HepG2 (cell line): ENCODE measurements around the gene EGR2. TPM values are rescaled to one million over a fixed set of nuclear protein-coding genes. Genes with fewer than 3 reads are reported as not detected.

Experiments used
- ATAC-seq: fragments of 200-7000 bp; cut with Tn5 transposase; 3 replicates; pipeline ENCODE4 v1.9.1; 2020; ENCODE audit warnings: mild to moderate bottlenecking, moderate library complexity
- BruUV-seq: library from RNA; stranded (reverse); fragments of 400-500 nt; replicated peaks from 2 replicates; lab custom pipeline; 2021; lab: Mats Ljungman, UMichigan
- CTCF ChIA-PET: fragments of 300-600 bp; formaldehyde crosslinking; extraction: SDS; loops from one replicate; lab custom pipeline; 2021; ENCODE audit warnings: low total read pairs, inconsistent platforms, low intra/inter-chr PET ratio; lab: Yijun Ruan, JAX
- POLR2A ChIA-PET: fragments of 350-600 bp; sonication (Branson Sonifier 250); formaldehyde crosslinking; loops from one replicate; lab custom pipeline; 2020; ENCODE audit warnings: antibody characterized with exemption, inconsistent platforms; lab: Yijun Ruan, JAX
- DNase-seq: peaks from one replicate; pipeline ENCODE4 v3.0.0-alpha.2; 2015; ENCODE audit warnings: low spot score
- FAIRE-seq: peaks from 3 replicates; lab custom pipeline; 2011; peaks lifted over from hg19 to GRCh38; lab: Jason Lieb, UNC
- H2AFZ ChIP-seq: one replicate; pipeline ENCODE4 v1.6.1; 2011; ENCODE audit warnings: low read length, inconsistent platforms
- H3K27ac ChIP-seq: fragments of 300-600 bp; 3 replicates; pipeline ENCODE4 v1.8.0; 2011; ENCODE audit warnings: mixed run types, mild to moderate bottlenecking, mixed read lengths, low read length, inconsistent platforms; ENCODE audit not compliant: insufficient read depth; ENCODE audit errors: extremely low read length
- H3K27me3 ChIP-seq, 2 experiments: fragments of 200-600 bp in 1 of 2; 2 replicates in 1 of 2; 3 replicates in 1 of 2; pipeline versions ENCODE4 v1.6.0 to v1.8.0; 2011; ENCODE audit warnings: low read length in 2 of 2, mild to moderate bottlenecking in 2 of 2, moderate library complexity in 2 of 2, inconsistent platforms in 1 of 2; ENCODE audit not compliant: insufficient read depth in 2 of 2, control insufficient read depth in 1 of 2
- H3K36me3 ChIP-seq, 2 experiments: fragments of 200-600 bp in 1 of 2; replicated peaks in 1 of 2; 2 replicates in 1 of 2; 3 replicates in 1 of 2; pipeline versions ENCODE4 v1.5.1 to v1.8.0; 2011; ENCODE audit warnings: low read length in 2 of 2, inconsistent platforms in 1 of 2; ENCODE audit not compliant: insufficient read depth in 2 of 2, control insufficient read depth in 1 of 2
- H3K4me1 ChIP-seq: 2 replicates; pipeline ENCODE4 v1.5.1; 2012; ENCODE audit warnings: low read length, inconsistent platforms; ENCODE audit not compliant: insufficient read depth
- H3K4me2 ChIP-seq: 2 replicates; pipeline ENCODE4 v1.6.0; 2011; ENCODE audit warnings: low read depth, low read length, inconsistent platforms
- H3K4me3 ChIP-seq, 3 experiments: fragments of 200-600 bp in 1 of 3; sonication (generic), shearing (Covaris generic) in 1 of 3; replicated peaks in 1 of 3; 2 replicates each; pipeline ENCODE4 v1.5.1; 2011 to 2016; ENCODE audit warnings: low read length in 3 of 3, inconsistent platforms in 2 of 3, low read depth in 2 of 3, mild to moderate bottlenecking in 2 of 3, control low read depth in 1 of 3, mixed read lengths in 1 of 3; ENCODE audit not compliant: insufficient read depth in 1 of 3
- H3K79me2 ChIP-seq: one replicate; pipeline ENCODE4 v1.6.1; 2011; ENCODE audit warnings: low read length, inconsistent platforms; ENCODE audit not compliant: insufficient read depth
- H3K9ac ChIP-seq: 2 replicates; pipeline ENCODE4 v1.6.0; 2011; ENCODE audit warnings: mild to moderate bottlenecking, low read depth, low read length, inconsistent platforms; ENCODE audit not compliant: insufficient read depth
- H3K9me3 ChIP-seq: 2 replicates; pipeline ENCODE4 v1.5.1; 2012; ENCODE audit warnings: mild to moderate bottlenecking, low read length
- H4K20me1 ChIP-seq: 2 replicates; pipeline ENCODE4 v1.6.0; 2011; ENCODE audit warnings: inconsistent platforms, mild to moderate bottlenecking, low read length, moderate library complexity; ENCODE audit not compliant: insufficient read depth
- BRCA1 ChIP-seq: sonication (generic); formaldehyde crosslinking; IDR thresholded peaks from 2 replicates; pipeline ENCODE4 v1.4.0; 2020; ENCODE audit warnings: missing genetic modification reagents
- PHB2 ChIP-seq: fragments of 450-650 bp; IDR thresholded peaks from 2 replicates; pipeline ENCODE4 v1.6.1; 2018; ENCODE audit not compliant: partially characterized antibody
- SPEN ChIP-seq: sonication (generic); formaldehyde crosslinking; IDR thresholded peaks from 2 replicates; pipeline ENCODE4 v1.5.1; 2020; ENCODE audit warnings: low read depth, mild to moderate bottlenecking, missing genetic modification reagents
- ZBTB43 ChIP-seq: sonication (generic); formaldehyde crosslinking; conservative IDR thresholded peaks from 2 replicates; pipeline ENCODE4 v1.4.0; 2020; ENCODE audit warnings: missing genetic modification reagents
- ZNF274 ChIP-seq: sonication (generic); formaldehyde crosslinking; IDR thresholded peaks from 2 replicates; pipeline ENCODE4 v1.5.1; 2020; ENCODE audit warnings: mild to moderate bottlenecking, missing genetic modification reagents
- ZNF430 ChIP-seq: sonication (generic); formaldehyde crosslinking; IDR thresholded peaks from 2 replicates; pipeline ENCODE4 v1.9.0; 2021; ENCODE audit warnings: mild to moderate bottlenecking, missing genetic modification reagents
- ZNF589 ChIP-seq: sonication (generic); formaldehyde crosslinking; conservative IDR thresholded peaks from 2 replicates; pipeline ENCODE4 v1.8.0; 2022; ENCODE audit warnings: mild to moderate bottlenecking, moderate library complexity, missing genetic modification reagents
- ZNF687 ChIP-seq: sonication (generic); formaldehyde crosslinking; IDR thresholded peaks from 2 replicates; pipeline ENCODE4 v1.5.1; 2020; ENCODE audit warnings: mild to moderate bottlenecking, missing genetic modification reagents, moderate library complexity
- ZNF772 ChIP-seq: sonication (generic); formaldehyde crosslinking; IDR thresholded peaks from 2 replicates; pipeline ENCODE4 v1.5.0; 2020; ENCODE audit warnings: mild to moderate bottlenecking, missing genetic modification reagents
- WGBS: methylation state at CpG from one replicate; pipeline ENCODE4 v1.1.6; 2017; ENCODE audit warnings: low lambda C conversion rate; 5-methylcytosine and 5-hydroxymethylcytosine counted together
- in situ Hi-C: cut with HindIII; loops from 2 replicates; pipeline ENCODE4 v1.10.0; 2017; ENCODE audit warnings: low pct_unique_long_range_greater_than_20kb; ENCODE audit not compliant: extremely low pct_ligation_motif_present
- intact Hi-C: fragments of 100-400 bp; cut with micrococcal nuclease; formaldehyde crosslinking; loops from one replicate; pipeline ENCODE4 v1.10.0; 2022; ENCODE audit not compliant: unreplicated experiment
- polyA plus RNA-seq, 8 experiments: library from polyadenylated mRNA; depleted of rRNA in 3 of 8; stranded (reverse) in 7 of 8; unstranded in 1 of 8; fragments of >200 nt; fragmentation: Illumina TruSeq in 4 of 8; extraction: Trizol in 4 of 8; gene quantifications; 2 replicates each; pipeline versions ENCODE4 v1.2.1 to v1.2.3, GENCODE V29; 2011 to 2016; ENCODE audit warnings: low read depth in 4 of 8, missing spikeins in 1 of 8, mixed read lengths in 1 of 8; ENCODE audit not compliant: insufficient read depth in 1 of 8
- total RNA-seq, 5 experiments: library from RNA; depleted of rRNA; stranded (reverse); fragments of >200 nt; fragmentation: Illumina TruSeq; extraction: Trizol; gene quantifications; 2 replicates each; pipeline ENCODE4 v1.2.3, GENCODE V29; 2016; ENCODE audit warnings: low read depth in 1 of 5

Gene EGR2
- total and polyA plus RNA-seq, 2 of the 13 experiments (the other 11 are each of a cell fraction or from before 2014, with no cell fraction given): 0.11 to 0.15 TPM

GRCh38 chr10:62830679-62831078 is 14.5 kb upstream of the EGR2 start:
- WGBS: 10% methylated on average over 4 of the region's 4 CpGs

More at GRCh38 chr10:62830679-62831078, 14.5 kb upstream of the EGR2 start:
- POLR2A ChIA-PET: no interaction called here
- Histone ChIP-seq H3K27me3 (no peaks in the 10 kb centered on the region), H3K36me3 (no peaks in the 10 kb centered on the region), H3K79me2 (no peaks in the 10 kb centered on the region), H3K9me3 (no peaks in the 10 kb centered on the region), H2AFZ (no peak overlapping the region), H4K20me1 (no peaks in the 10 kb centered on the region), H3K27ac (no peak overlapping the region), H3K4me2 (no peak overlapping the region), H3K4me3 (no peak overlapping the region), H3K9ac (no peak overlapping the region), H3K4me1 (no peaks in the 10 kb centered on the region)
- intact Hi-C loops: no loop called here
- in situ Hi-C loops: no loop called here
- no peak for ATAC-seq
- no peak for DNase-seq
- no peak for FAIRE-seq
- TF ChIP-seq ZBTB43 (CRISPR knock-in tag) (no peak), BRCA1 (CRISPR knock-in tag) (no peak), SPEN (CRISPR knock-in tag) (no peak), ZNF430 (CRISPR knock-in tag) (no peak), ZNF687 (CRISPR knock-in tag) (no peak), ZNF589 (CRISPR knock-in tag) (no peak), ZNF772 (CRISPR knock-in tag) (no peak), PHB2 (no peak), ZNF274 (CRISPR knock-in tag) (no peak)
- no TSS peak for BruUV-seq
- CTCF ChIA-PET: no interaction called here
